DND-41 (cell line): Measurements from ENCODE around the gene SLC22A4.
A peak's percentile ranks its signal among the peaks of the same experiment; 100 is the strongest.

ENCODE experiments used
- ATAC-seq: fragments of 200-7000 bp; cut with Tn5 transposase; 3 replicates; pipeline ENCODE4 v1.9.1; 2021; ENCODE audit warnings: low read depth; ENCODE audit not compliant: insufficient read depth
- DNase-seq: peaks from one replicate; pipeline ENCODE4 v3.0.0-alpha.2; 2020
- H2AFZ ChIP-seq: 2 replicates; pipeline ENCODE4 v1.6.0; 2012; ENCODE audit warnings: low read depth, low read length
- H3K27ac ChIP-seq: 2 replicates; pipeline ENCODE4 v1.5.1; 2012; ENCODE audit warnings: low read length, inconsistent platforms
- H3K27me3 ChIP-seq: fragments of 200-600 bp; sonication (generic); 2 replicates; pipeline ENCODE4 v1.6.0; 2012; ENCODE audit warnings: low read length, mild to moderate bottlenecking, inconsistent platforms; ENCODE audit not compliant: insufficient read depth, poor library complexity
- H3K36me3 ChIP-seq: 2 replicates; pipeline ENCODE4 v1.5.1; 2012; ENCODE audit warnings: low read length, inconsistent platforms; ENCODE audit not compliant: insufficient read depth
- H3K4me1 ChIP-seq: 2 replicates; pipeline ENCODE4 v1.5.1; 2012; ENCODE audit warnings: mild to moderate bottlenecking, low read length; ENCODE audit not compliant: insufficient read depth
- H3K4me2 ChIP-seq: 2 replicates; pipeline ENCODE4 v1.6.0; 2012; ENCODE audit warnings: mild to moderate bottlenecking, moderate library complexity, low read length, inconsistent platforms; ENCODE audit not compliant: insufficient read depth
- H3K4me3 ChIP-seq, 2 experiments: fragments of 200-600 bp in 1 of 2; shearing (Covaris generic) in 1 of 2; 2 replicates each; pipeline ENCODE4 v1.5.1; 2012 to 2016; ENCODE audit warnings: inconsistent platforms in 2 of 2, low read length in 2 of 2, mild to moderate bottlenecking in 2 of 2, low read depth in 1 of 2, moderate library complexity in 1 of 2
- H3K79me2 ChIP-seq: 2 replicates; pipeline ENCODE4 v1.6.0; 2012; ENCODE audit warnings: low read length, inconsistent platforms; ENCODE audit not compliant: insufficient read depth
- H3K9ac ChIP-seq: 2 replicates; pipeline ENCODE4 v1.6.0; 2012; ENCODE audit warnings: low read depth, mild to moderate bottlenecking, inconsistent platforms, low read length, moderate library complexity
- H3K9me3 ChIP-seq: 2 replicates; pipeline ENCODE4 v1.5.1; 2012; ENCODE audit warnings: low read length, moderate library complexity, mild to moderate bottlenecking, inconsistent platforms; ENCODE audit not compliant: insufficient read depth, severe bottlenecking
- H4K20me1 ChIP-seq: 2 replicates; pipeline ENCODE4 v1.6.0; 2012; ENCODE audit warnings: low read length; ENCODE audit not compliant: insufficient read depth
- CTCF ChIP-seq: IDR thresholded peaks from 2 replicates; pipeline ENCODE4 v1.5.1; 2012; ENCODE audit warnings: borderline replicate concordance, low read length, moderate library complexity, mild to moderate bottlenecking; ENCODE audit not compliant: poor library complexity, severe bottlenecking; ENCODE audit errors: extremely low read depth
- EZH2 ChIP-seq: IDR thresholded peaks from 3 replicates; pipeline ENCODE4 v1.6.1; 2012; ENCODE audit warnings: borderline replicate concordance, low read depth, mild to moderate bottlenecking, moderate library complexity, low read length, inconsistent platforms; ENCODE audit not compliant: severe bottlenecking

SLC22A4 gene

GRCh38 chr5:132271251-132272246 lies 22.6 kb upstream of the SLC22A4 start:
- Histone ChIP-seq H3K9me3 (no peaks in the 10 kb centered on the region), H3K36me3 (no peaks in the 10 kb centered on the region), H3K4me3 (no peak overlapping the region), H3K4me2 (no peak overlapping the region), H2AFZ (no peak overlapping the region), H4K20me1 (no peaks in the 10 kb centered on the region), H3K27ac (no peak overlapping the region), H3K9ac (no peak overlapping the region), H3K79me2 (no peaks in the 10 kb centered on the region), H3K27me3 (no peaks in the 10 kb centered on the region), H3K4me1 (0 out of 2 replicates have a peak, but pooled peaks cover 6% of the 10 kb centered on the region)
- no peak for DNase-seq
- no peak for TF ChIP-seq EZH2
- no peak for TF ChIP-seq CTCF
- ATAC-seq, result no peak

- Histone ChIP-seq H3K9me3 (no peaks in the 10 kb centered on the region), H3K27me3 (no peaks in the 10 kb centered on the region), H3K4me1 (0 out of 2 replicates have a peak, but pooled peaks cover 6% of the 10 kb centered on the region), H3K27ac (no peak overlapping the region), H3K4me2 (no peak overlapping the region), H3K79me2 (no peaks in the 10 kb centered on the region), H3K36me3 (no peaks in the 10 kb centered on the region), H4K20me1 (no peaks in the 10 kb centered on the region), H2AFZ (no peak overlapping the region), H3K9ac (no peak overlapping the region), H3K4me3 (no peak overlapping the region)
- DNase-seq, result peak; percentile 75
- peak; percentile 92 for TF ChIP-seq CTCF
- TF ChIP-seq EZH2, result no peak
- peak; percentile 79 for ATAC-seq
Measured at GRCh38 chr5:132272311-132273210, 21.6 kb upstream of the SLC22A4 start.

GRCh38 chr5:132273631-132274030 lies 20.6 kb upstream of the SLC22A4 start:
- Histone ChIP-seq H3K27me3 (no peaks in the 10 kb centered on the region), H3K79me2 (no peaks in the 10 kb centered on the region), H3K36me3 (no peaks in the 10 kb centered on the region), H3K9ac (no peak overlapping the region), H3K9me3 (no peaks in the 10 kb centered on the region), H3K4me1 (0 out of 2 replicates have a peak, but pooled peaks cover 6% of the 10 kb centered on the region), H4K20me1 (no peaks in the 10 kb centered on the region), H3K4me2 (no peak overlapping the region), H3K4me3 (no peak overlapping the region), H2AFZ (no peak overlapping the region), H3K27ac (no peak overlapping the region)
- TF ChIP-seq CTCF (no peak), EZH2 (no peak)
- ATAC-seq (no peak), DNase-seq (no peak)
